ENCODE data around the gene ADGRV1.

DNA sequence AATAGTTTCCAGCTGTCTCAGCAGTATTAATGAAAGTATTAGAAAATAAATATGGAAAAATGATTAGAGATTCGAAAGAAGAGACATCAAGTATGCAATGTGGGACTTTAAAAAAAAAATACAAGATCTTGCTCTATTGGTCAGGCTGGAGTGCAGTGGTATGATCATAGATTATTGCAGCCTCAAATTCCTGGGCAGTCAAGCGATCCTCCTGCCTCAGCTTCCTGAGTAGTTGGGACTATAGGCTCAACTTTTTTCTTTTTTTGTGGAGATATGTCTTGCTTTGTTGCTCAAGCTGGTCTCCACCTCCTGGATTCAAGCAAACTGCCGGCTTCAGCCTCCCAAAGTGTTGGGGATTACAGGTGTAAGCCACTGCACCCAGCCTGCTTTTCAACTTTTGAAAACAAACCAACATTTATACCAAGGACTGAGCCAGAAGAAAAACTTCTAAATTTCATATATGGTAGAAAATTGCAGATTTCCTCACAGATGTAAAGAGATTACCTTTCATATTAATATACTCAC is 323.1 kb downstream of the ADGRV1 start:
- TF ChIP-seq, protein P1, sequence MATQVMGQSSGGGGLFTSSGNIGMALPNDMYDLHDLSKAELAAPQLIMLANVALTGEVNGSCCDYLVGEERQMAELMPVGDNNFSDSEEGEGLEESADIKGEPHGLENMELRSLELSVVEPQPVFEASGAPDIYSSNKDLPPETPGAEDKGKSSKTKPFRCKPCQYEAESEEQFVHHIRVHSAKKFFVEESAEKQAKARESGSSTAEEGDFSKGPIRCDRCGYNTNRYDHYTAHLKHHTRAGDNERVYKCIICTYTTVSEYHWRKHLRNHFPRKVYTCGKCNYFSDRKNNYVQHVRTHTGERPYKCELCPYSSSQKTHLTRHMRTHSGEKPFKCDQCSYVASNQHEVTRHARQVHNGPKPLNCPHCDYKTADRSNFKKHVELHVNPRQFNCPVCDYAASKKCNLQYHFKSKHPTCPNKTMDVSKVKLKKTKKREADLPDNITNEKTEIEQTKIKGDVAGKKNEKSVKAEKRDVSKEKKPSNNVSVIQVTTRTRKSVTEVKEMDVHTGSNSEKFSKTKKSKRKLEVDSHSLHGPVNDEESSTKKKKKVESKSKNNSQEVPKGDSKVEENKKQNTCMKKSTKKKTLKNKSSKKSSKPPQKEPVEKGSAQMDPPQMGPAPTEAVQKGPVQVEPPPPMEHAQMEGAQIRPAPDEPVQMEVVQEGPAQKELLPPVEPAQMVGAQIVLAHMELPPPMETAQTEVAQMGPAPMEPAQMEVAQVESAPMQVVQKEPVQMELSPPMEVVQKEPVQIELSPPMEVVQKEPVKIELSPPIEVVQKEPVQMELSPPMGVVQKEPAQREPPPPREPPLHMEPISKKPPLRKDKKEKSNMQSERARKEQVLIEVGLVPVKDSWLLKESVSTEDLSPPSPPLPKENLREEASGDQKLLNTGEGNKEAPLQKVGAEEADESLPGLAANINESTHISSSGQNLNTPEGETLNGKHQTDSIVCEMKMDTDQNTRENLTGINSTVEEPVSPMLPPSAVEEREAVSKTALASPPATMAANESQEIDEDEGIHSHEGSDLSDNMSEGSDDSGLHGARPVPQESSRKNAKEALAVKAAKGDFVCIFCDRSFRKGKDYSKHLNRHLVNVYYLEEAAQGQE (IDR thresholded peaks at IDR 0.05; ENCODE audit: insufficient replicate concordance, low read depth), result no peak
- no peak for TF ChIP-seq CTCF (IDR thresholded peaks at IDR 0.05; ENCODE audit: insufficient read depth, low read length)

All from HL-60 (cell line).